Spleen (tissue), 7 donors: ENCODE measurements around the gene CPED1.
A peak's percentile ranks its signal among the peaks of the same experiment; 100 is the strongest.

Experiments used
- CTCF ChIP-seq, 11 experiments: fragments of 200-600 bp in 7 of 11; fragments of 450-650 bp in 4 of 11; sonication (generic) in 4 of 11; IDR thresholded peaks in 8 of 11; conservative IDR thresholded peaks in 3 of 11; 1 replicate in 7 of 11; 2 replicates in 4 of 11; pipeline versions ENCODE4 v1.4.0 to v1.8.0; 2016 to 2021; ENCODE audit warnings: antibody characterized with exemption in 11 of 11, inconsistent platforms in 4 of 11, mild to moderate bottlenecking in 1 of 11
- POLR2A ChIP-seq, 3 donors: fragments of 450-650 bp; IDR thresholded peaks; one replicate each; pipeline ENCODE4 v1.5.1; 2017; ENCODE audit warnings: antibody characterized with exemption in 3 of 3, mild to moderate bottlenecking in 1 of 3
- POLR2AphosphoS5 ChIP-seq, 3 donors: sonication (generic); formaldehyde crosslinking; IDR thresholded peaks; one replicate each; pipeline ENCODE4 v1.5.1; 2017; ENCODE audit warnings: antibody characterized with exemption in 3 of 3
- donor health status: DM: no; HTN: no; CAD: no; lungs with moderate emphysema.
- donor health status: DM: no; HTN: no; CAD: no.
- donor health status: DM: no; HTN: no; CAD: no.

- peak in 1 of 3 donors; percentile 20 for TF ChIP-seq POLR2AphosphoS5 (IDR thresholded peaks at IDR 0.05)
- TF ChIP-seq CTCF (IDR thresholded peaks at IDR 0.05 in 8 of 11, conservative IDR thresholded peaks at IDR 0.05 in 3 of 11), result peak in 2 of 11 experiments; percentile 11 to 28
- TF ChIP-seq POLR2A (IDR thresholded peaks at IDR 0.05), result no peak
Measured at GRCh38 chr7:121329191-121330052, 340.9 kb downstream of the CPED1 start.
